ENCODE measurements around the gene GALNT7.

The GALNT7 gene

DNA sequence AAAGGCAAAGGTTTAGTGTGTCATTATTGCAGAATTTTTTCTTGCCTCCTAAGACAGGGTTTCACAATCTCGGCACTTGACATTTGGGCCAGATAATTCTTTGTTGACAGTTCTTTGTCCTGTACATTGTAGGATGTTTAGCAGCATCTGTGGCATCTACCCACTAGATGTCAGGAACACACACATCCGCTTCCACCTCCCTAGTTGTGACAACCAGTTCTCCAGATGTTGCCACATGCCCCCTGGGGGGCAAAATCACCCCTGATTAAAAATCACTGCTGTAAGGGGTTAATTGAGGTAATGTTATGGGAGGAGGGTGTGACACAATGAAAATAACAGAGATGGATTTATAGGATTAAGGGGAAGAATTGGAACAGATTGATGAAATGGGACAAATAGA is 90.3 kb downstream of the GALNT7 start:
- CTCF ChIA-PET = interaction anchor here (0.6 to 2.2 kb wide), 5 partner anchors 10 to 235 kb away, joined by 3 to 42 read pairs (median 4); no protein-coding TSS in a partner anchor
- H3K27ac ChIP-seq (ENCODE audit: extremely low read depth, low read depth, low read length) = no peak overlapping the region

GRCh38 chr4:173259310-173259709 is 90.7 kb downstream of the GALNT7 start:
- POLR2A ChIA-PET = no interaction called here
- no peak for TF ChIP-seq ATF2 (tag by site-specific recombination; IDR thresholded peaks at IDR 0.05; ENCODE audit: low read depth)
- TF ChIP-seq HOXC10 (CRISPR knock-in tag; IDR thresholded peaks at IDR 0.05) = no peak
- TF ChIP-seq ZNF610 (tag by site-specific recombination; IDR thresholded peaks at IDR 0.05; ENCODE audit: borderline replicate concordance) = no peak
- TF ChIP-seq ZNF16 (tag by site-specific recombination; IDR thresholded peaks at IDR 0.05; ENCODE audit: low read depth) = no peak
- TF ChIP-seq ZNF518A (tag by site-specific recombination; conservative IDR thresholded peaks at IDR 0.05; ENCODE audit: low read depth) = no peak
- TF ChIP-seq ZNF521 (tag by site-specific recombination; IDR thresholded peaks at IDR 0.05) = no peak
- TF ChIP-seq ZNF747 (tag by site-specific recombination; IDR thresholded peaks at IDR 0.05) = no peak
- H3K9me3 ChIP-seq (ENCODE audit: control insufficient read depth, insufficient read depth, low read depth, low read length) = no peaks in the 10 kb centered on the region
- H3K4me1 ChIP-seq (ENCODE audit: control insufficient read depth, insufficient read depth, low read length) = no peaks in the 10 kb centered on the region; the same call in 1 of the 2 replicates
- no peak overlapping the region for H3K27ac ChIP-seq (ENCODE audit: extremely low read depth, low read depth, low read length)
- H3K36me3 ChIP-seq (ENCODE audit: control insufficient read depth in 2 of 2, insufficient read depth in 1 of 2, low read length in 2 of 2) = no peaks in the 10 kb centered on the region
- CTCF ChIA-PET = interaction anchor here (0.9 to 1.3 kb wide), 2 partner anchors 11 to 36 kb away, joined by 3 to 4 read pairs; no protein-coding TSS in a partner anchor
- H3K4me3 ChIP-seq (ENCODE audit: low read depth, low read length) = no peak overlapping the region

More for the DNA sequence above, 90.3 kb downstream of the GALNT7 start:
- H3K36me3 ChIP-seq (ENCODE audit: control insufficient read depth in 2 of 2, insufficient read depth in 1 of 2, low read length in 2 of 2) = no peaks in the 10 kb centered on the region
- TF ChIP-seq MYNN (tag by site-specific recombination; IDR thresholded peaks at IDR 0.05; ENCODE audit: borderline replicate concordance) (no peak), GLIS1 (tag by site-specific recombination; IDR thresholded peaks at IDR 0.05) (no peak), ZNF704 (tag by site-specific recombination; IDR thresholded peaks at IDR 0.05) (no peak), ZNF174 (tag by site-specific recombination; IDR thresholded peaks at IDR 0.05) (no peak), ZNF560 (tag by site-specific recombination; IDR thresholded peaks at IDR 0.05; ENCODE audit: borderline replicate concordance) (no peak), ZNF707 (tag by site-specific recombination; IDR thresholded peaks at IDR 0.05) (no peak), CTCF (tag by site-specific recombination; IDR thresholded peaks at IDR 0.05) (0 out of 2 replicates have a peak, but pooled peaks have one; percentile 17)
- POLR2A ChIA-PET = no interaction called here
- no peaks in the 10 kb centered on the region for H3K9me3 ChIP-seq (ENCODE audit: control insufficient read depth, insufficient read depth, low read depth, low read length)
- H3K4me3 ChIP-seq (ENCODE audit: low read depth, low read length) = no peak overlapping the region
- H3K4me1 ChIP-seq (ENCODE audit: control insufficient read depth, insufficient read depth, low read length) = no peaks in the 10 kb centered on the region; the same call in 1 of the 2 replicates
